HG03066 (cell line): ENCODE data around the gene RNF212B.
A peak's percentile ranks its signal among the peaks of the same experiment; 100 is the strongest.

Experiments
- ATAC-seq: cut with Tn5 transposase; IDR thresholded peaks from one replicate; pipeline ENCODE4 v1.9.1; 2021; ENCODE audit warnings: low read depth; ENCODE audit not compliant: unreplicated experiment

RNF212B gene

GRCh38 chr14:23310546-23310945, 72.8 kb downstream of the RNF212B start:
- no peak for ATAC-seq

- no peak for ATAC-seq
Measured at GRCh38 chr14:23316300-23316699, 78.6 kb downstream of the RNF212B start.

- no peak for ATAC-seq
Measured at GRCh38 chr14:23319746-23320583, 82.2 kb downstream of the RNF212B start.

GRCh38 chr14:23320584-23321571, 83.1 kb downstream of the RNF212B start, which contains the start of gene PABPN1:
Gene PABPN1, plus strand, starts transcription at chr14:23321457. Its CDS starts 13 bp downstream, at chr14:23321470.
- ATAC-seq = peak; percentile 84

GRCh38 chr14:23321572-23322547, 84.1 kb downstream of the RNF212B start:
- ATAC-seq = peak; percentile 11
